HEK293 (cell line): ENCODE data around the gene FANCC.
A peak's percentile ranks its signal among the peaks of the same experiment; 100 is the strongest.

ENCODE experiments used
- ATF2 ChIP-seq: fragments of 450-650 bp; formaldehyde crosslinking; IDR thresholded peaks from 2 replicates; pipeline ENCODE4 v1.5.1; 2016; ENCODE audit warnings: missing biosample characterization, missing genetic modification characterization, low read depth
- ELK4 ChIP-seq: IDR thresholded peaks from 2 replicates; pipeline ENCODE4 v1.6.1; 2011; ENCODE audit warnings: mild to moderate bottlenecking, low read depth, low read length, borderline replicate concordance
- HIC1 ChIP-seq: fragments of 450-650 bp; formaldehyde crosslinking; IDR thresholded peaks from 2 replicates; pipeline ENCODE4 v1.5.1; 2016; ENCODE audit warnings: missing biosample characterization, missing genetic modification characterization
- HOXA7 ChIP-seq: sonication (generic); formaldehyde crosslinking; IDR thresholded peaks from 2 replicates; pipeline ENCODE4 v1.8.1; 2022; ENCODE audit warnings: missing genetic modification reagents, borderline replicate concordance
- KLF9 ChIP-seq: fragments of 450-650 bp; formaldehyde crosslinking; IDR thresholded peaks from 2 replicates; pipeline ENCODE4 v1.5.1; 2016; ENCODE audit warnings: missing biosample characterization, missing genetic modification characterization, low read depth
- PRDM10 ChIP-seq: fragments of 450-650 bp; formaldehyde crosslinking; IDR thresholded peaks from 2 replicates; pipeline ENCODE4 v1.5.1; 2016; ENCODE audit warnings: missing biosample characterization, missing genetic modification characterization
- SP2 ChIP-seq: fragments of 450-650 bp; formaldehyde crosslinking; IDR thresholded peaks from 2 replicates; pipeline ENCODE4 v1.5.1; 2016; ENCODE audit warnings: missing biosample characterization, missing genetic modification characterization
- YY1 ChIP-seq: fragments of 450-650 bp; formaldehyde crosslinking; IDR thresholded peaks from 2 replicates; pipeline ENCODE4 v1.5.1; 2018; ENCODE audit warnings: missing biosample characterization, missing genetic modification characterization
- ZBTB8A ChIP-seq: fragments of 450-650 bp; formaldehyde crosslinking; IDR thresholded peaks from 2 replicates; pipeline ENCODE4 v1.5.1; 2016; ENCODE audit warnings: missing biosample characterization, missing genetic modification characterization
- ZEB2 ChIP-seq: fragments of 450-650 bp; formaldehyde crosslinking; IDR thresholded peaks from 2 replicates; pipeline ENCODE4 v1.5.1; 2016; ENCODE audit warnings: missing biosample characterization, missing genetic modification characterization
- ZNF112 ChIP-seq: fragments of 450-650 bp; formaldehyde crosslinking; IDR thresholded peaks from 2 replicates; pipeline ENCODE4 v1.5.0; 2017; ENCODE audit warnings: missing biosample characterization, missing genetic modification characterization
- ZNF140 ChIP-seq: fragments of 450-650 bp; formaldehyde crosslinking; IDR thresholded peaks from 2 replicates; pipeline ENCODE4 v1.5.1; 2016; ENCODE audit warnings: missing biosample characterization, missing genetic modification characterization
- ZNF174 ChIP-seq: fragments of 450-650 bp; formaldehyde crosslinking; IDR thresholded peaks from 2 replicates; pipeline ENCODE4 v1.5.0; 2017; ENCODE audit warnings: missing biosample characterization, mild to moderate bottlenecking, missing genetic modification characterization
- ZNF266 ChIP-seq: fragments of 450-650 bp; formaldehyde crosslinking; IDR thresholded peaks from 2 replicates; pipeline ENCODE4 v1.5.1; 2016; ENCODE audit warnings: missing biosample characterization, missing genetic modification characterization, low read depth
- ZNF292 ChIP-seq: fragments of 450-650 bp; formaldehyde crosslinking; IDR thresholded peaks from 2 replicates; pipeline ENCODE4 v1.5.1; 2016; ENCODE audit warnings: low read depth, missing biosample characterization, missing genetic modification characterization, borderline replicate concordance
- ZNF362 ChIP-seq: fragments of 450-650 bp; formaldehyde crosslinking; IDR thresholded peaks from 2 replicates; pipeline ENCODE4 v1.5.1; 2016; ENCODE audit warnings: missing biosample characterization, missing genetic modification characterization
- ZNF366 ChIP-seq: fragments of 450-650 bp; formaldehyde crosslinking; conservative IDR thresholded peaks from 2 replicates; pipeline ENCODE4 v1.5.1; 2016; ENCODE audit warnings: missing biosample characterization, missing genetic modification characterization
- ZNF394 ChIP-seq: fragments of 450-650 bp; formaldehyde crosslinking; IDR thresholded peaks from 2 replicates; pipeline ENCODE4 v1.5.1; 2016; ENCODE audit warnings: missing biosample characterization, missing genetic modification characterization, mild to moderate bottlenecking, moderate library complexity, borderline replicate concordance
- ZNF501 ChIP-seq: fragments of 450-650 bp; formaldehyde crosslinking; IDR thresholded peaks from 2 replicates; pipeline ENCODE4 v1.5.1; 2016; ENCODE audit warnings: missing biosample characterization, missing genetic modification characterization
- ZNF514 ChIP-seq: fragments of 450-650 bp; formaldehyde crosslinking; IDR thresholded peaks from 2 replicates; pipeline ENCODE4 v1.5.1; 2016; ENCODE audit warnings: missing biosample characterization, missing genetic modification characterization
- ZNF558 ChIP-seq: fragments of 450-650 bp; formaldehyde crosslinking; IDR thresholded peaks from 2 replicates; pipeline ENCODE4 v1.5.1; 2016; ENCODE audit warnings: missing biosample characterization, missing genetic modification characterization
- ZNF621 ChIP-seq: fragments of 450-650 bp; formaldehyde crosslinking; IDR thresholded peaks from 2 replicates; pipeline ENCODE4 v1.5.1; 2017; ENCODE audit warnings: missing biosample characterization, missing genetic modification characterization
- ZNF660 ChIP-seq: fragments of 450-650 bp; IDR thresholded peaks from 2 replicates; pipeline ENCODE4 v1.5.1; 2018; ENCODE audit warnings: missing biosample characterization, mild to moderate bottlenecking, missing genetic modification characterization
- ZNF704 ChIP-seq: fragments of 450-650 bp; formaldehyde crosslinking; IDR thresholded peaks from 2 replicates; pipeline ENCODE4 v1.5.1; 2016; ENCODE audit warnings: missing biosample characterization, missing genetic modification characterization
- ZNF747 ChIP-seq: fragments of 450-650 bp; formaldehyde crosslinking; IDR thresholded peaks from 2 replicates; pipeline ENCODE4 v1.5.1; 2016; ENCODE audit warnings: missing biosample characterization, missing genetic modification characterization
- ZNF843 ChIP-seq: fragments of 450-650 bp; formaldehyde crosslinking; IDR thresholded peaks from 2 replicates; pipeline ENCODE4 v1.5.1; 2016; ENCODE audit warnings: missing biosample characterization, missing genetic modification characterization
- ZSCAN18 ChIP-seq: fragments of 450-650 bp; formaldehyde crosslinking; IDR thresholded peaks from 2 replicates; pipeline ENCODE4 v1.5.1; 2016; ENCODE audit warnings: missing biosample characterization, missing genetic modification characterization

FANCC gene

GRCh38 chr9:95313010-95313498 is 4.5 kb downstream of the FANCC start (continued):
- TF ChIP-seq ATF2 (tag by site-specific recombination): no peak
- TF ChIP-seq ZNF621 (tag by site-specific recombination): no peak
- TF ChIP-seq ZNF704 (tag by site-specific recombination): no peak
- TF ChIP-seq ZNF112 (tag by site-specific recombination): no peak
- TF ChIP-seq ZNF266: no peak
- no peak for TF ChIP-seq ZNF140 (tag by site-specific recombination)
- no peak for TF ChIP-seq ZNF747 (tag by site-specific recombination)
- TF ChIP-seq ZNF843 (tag by site-specific recombination): no peak
- no peak for TF ChIP-seq ZNF514 (tag by site-specific recombination)
- no peak for TF ChIP-seq ZEB2 (tag by site-specific recombination)
- TF ChIP-seq YY1 (tag by site-specific recombination): no peak
- TF ChIP-seq ZNF660 (tag by site-specific recombination): no peak
- TF ChIP-seq ZNF292 (tag by site-specific recombination): no peak
- TF ChIP-seq HOXA7 (CRISPR knock-in tag): no peak
- no peak for TF ChIP-seq HIC1 (tag by site-specific recombination)
- 0 out of 2 replicates have a peak, but pooled peaks have one; percentile 25 for TF ChIP-seq ZNF394 (tag by site-specific recombination)
- TF ChIP-seq SP2: peak; percentile 50
- TF ChIP-seq KLF9 (tag by site-specific recombination): peak; percentile 71
- TF ChIP-seq ZNF174 (tag by site-specific recombination): no peak
- peak; percentile 42; the same call in 1 of the 2 replicates for TF ChIP-seq PRDM10 (tag by site-specific recombination)
- TF ChIP-seq ZNF366: no peak
- TF ChIP-seq ELK4: no peak
- no peak for TF ChIP-seq ZNF501 (tag by site-specific recombination)
- TF ChIP-seq ZNF558 (tag by site-specific recombination): no peak
- TF ChIP-seq ZBTB8A (tag by site-specific recombination): no peak
- no peak for TF ChIP-seq ZSCAN18 (tag by site-specific recombination)
- TF ChIP-seq ZNF362 (tag by site-specific recombination): no peak
